ENCODE measurements around the gene CLEC3A. TPM values are rescaled to one million over a fixed set of nuclear protein-coding genes. Genes with fewer than 3 reads are reported as not detected.

The CLEC3A gene
- total RNA-seq, 1 experiment from 2014 or later, result 0.23 TPM

GRCh38 chr16:78024159-78024558 lies 1.8 kb downstream of the CLEC3A start:
- no peaks in the 10 kb centered on the region for H3K27me3 ChIP-seq (ENCODE audit: control insufficient read depth, insufficient read depth, low read length)
- no peak overlapping the region for H3K27ac ChIP-seq (ENCODE audit: low read length)
- H3K36me3 ChIP-seq (ENCODE audit: control insufficient read depth, insufficient read depth, low read length), result no peaks in the 10 kb centered on the region
- TF ChIP-seq, protein P1, sequence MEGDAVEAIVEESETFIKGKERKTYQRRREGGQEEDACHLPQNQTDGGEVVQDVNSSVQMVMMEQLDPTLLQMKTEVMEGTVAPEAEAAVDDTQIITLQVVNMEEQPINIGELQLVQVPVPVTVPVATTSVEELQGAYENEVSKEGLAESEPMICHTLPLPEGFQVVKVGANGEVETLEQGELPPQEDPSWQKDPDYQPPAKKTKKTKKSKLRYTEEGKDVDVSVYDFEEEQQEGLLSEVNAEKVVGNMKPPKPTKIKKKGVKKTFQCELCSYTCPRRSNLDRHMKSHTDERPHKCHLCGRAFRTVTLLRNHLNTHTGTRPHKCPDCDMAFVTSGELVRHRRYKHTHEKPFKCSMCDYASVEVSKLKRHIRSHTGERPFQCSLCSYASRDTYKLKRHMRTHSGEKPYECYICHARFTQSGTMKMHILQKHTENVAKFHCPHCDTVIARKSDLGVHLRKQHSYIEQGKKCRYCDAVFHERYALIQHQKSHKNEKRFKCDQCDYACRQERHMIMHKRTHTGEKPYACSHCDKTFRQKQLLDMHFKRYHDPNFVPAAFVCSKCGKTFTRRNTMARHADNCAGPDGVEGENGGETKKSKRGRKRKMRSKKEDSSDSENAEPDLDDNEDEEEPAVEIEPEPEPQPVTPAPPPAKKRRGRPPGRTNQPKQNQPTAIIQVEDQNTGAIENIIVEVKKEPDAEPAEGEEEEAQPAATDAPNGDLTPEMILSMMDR (IDR thresholded peaks at IDR 0.05), result no peak
- TF ChIP-seq REST (IDR thresholded peaks at IDR 0.05; ENCODE audit: insufficient read depth in 1 of 2, low read depth in 2 of 2, low read length in 1 of 2) (no peak), POLR2AphosphoS5 (IDR thresholded peaks at IDR 0.05; ENCODE audit: low read depth, low read length) (no peak), TCF7L2 (IDR thresholded peaks at IDR 0.05; ENCODE audit: low read depth, low read length) (no peak), SIN3A (IDR thresholded peaks at IDR 0.05; ENCODE audit: borderline replicate concordance, insufficient read depth, low read depth, low read length) (no peak)
- no peaks in the 10 kb centered on the region for H3K4me1 ChIP-seq (ENCODE audit: control insufficient read depth, insufficient read depth, low read length)
- ChIA-PET CTCF (no interaction called here), POLR2A (no interaction called here)
- DNase-seq (ENCODE audit: low read depth, low spot score) (no peak), ATAC-seq (no peak)
- no peak overlapping the region for H3K4me3 ChIP-seq (ENCODE audit: low read depth in 2 of 2, low read length in 2 of 2)
- intact Hi-C loops (cut with micrococcal nuclease; ENCODE audit: unreplicated experiment) (no loop called here), in situ Hi-C loops (cut with HindIII; ENCODE audit: low pct_unique_long_range_greater_than_20kb, low sequenced_read_pairs) (no loop called here)
- no TSS peak for BruUV-seq (replicated peaks)
- no peaks in the 10 kb centered on the region for H3K9me3 ChIP-seq (ENCODE audit: control insufficient read depth, insufficient read depth, low read depth, low read length)

GRCh38 chr16:78025631-78026030 lies 3.3 kb downstream of the CLEC3A start:
- Histone ChIP-seq H3K4me1 (ENCODE audit: control insufficient read depth, insufficient read depth, low read length) (no peaks in the 10 kb centered on the region), H3K27me3 (ENCODE audit: control insufficient read depth, insufficient read depth, low read length) (no peaks in the 10 kb centered on the region), H3K27ac (ENCODE audit: low read length) (no peak overlapping the region), H3K36me3 (ENCODE audit: control insufficient read depth, insufficient read depth, low read length) (no peaks in the 10 kb centered on the region), H3K9me3 (ENCODE audit: control insufficient read depth, insufficient read depth, low read depth, low read length) (no peaks in the 10 kb centered on the region), H3K4me3 (ENCODE audit: low read depth in 2 of 2, low read length in 2 of 2) (no peak overlapping the region)
- ATAC-seq, result no peak
- intact Hi-C loops (cut with micrococcal nuclease; ENCODE audit: unreplicated experiment), result no loop called here
- CTCF ChIA-PET, result no interaction called here
- TF ChIP-seq TCF7L2 (IDR thresholded peaks at IDR 0.05; ENCODE audit: low read depth, low read length) (no peak), POLR2AphosphoS5 (IDR thresholded peaks at IDR 0.05; ENCODE audit: low read depth, low read length) (no peak), REST (IDR thresholded peaks at IDR 0.05; ENCODE audit: insufficient read depth in 1 of 2, low read depth in 2 of 2, low read length in 1 of 2) (no peak), SIN3A (IDR thresholded peaks at IDR 0.05; ENCODE audit: borderline replicate concordance, insufficient read depth, low read depth, low read length) (no peak)
- TF ChIP-seq, protein P1 (IDR thresholded peaks at IDR 0.05), result no peak
- no peak for DNase-seq (ENCODE audit: low read depth, low spot score)
- POLR2A ChIA-PET, result no interaction called here
- in situ Hi-C loops (cut with HindIII; ENCODE audit: low pct_unique_long_range_greater_than_20kb, low sequenced_read_pairs), result no loop called here
- BruUV-seq (replicated peaks), result no TSS peak

Measured in Panc1 (cell line).